Body of pancreas (tissue), 4 donors: ENCODE measurements around the gene PITPNC1.

Source experiments
- CTCF ChIP-seq, 7 experiments: fragments of 450-650 bp in 4 of 7; fragments of 200-600 bp in 3 of 7; sonication (generic) in 3 of 7; IDR thresholded peaks; one replicate each; pipeline ENCODE4 v1.5.1; 2016 to 2019; ENCODE audit warnings: antibody characterized with exemption in 7 of 7
- POLR2A ChIP-seq, 3 donors: fragments of 450-650 bp; IDR thresholded peaks; one replicate each; pipeline ENCODE4 v1.6.1; 2016; ENCODE audit warnings: antibody characterized with exemption in 3 of 3, mild to moderate bottlenecking in 2 of 3

GRCh38 chr17:67481808-67482207 is 104.7 kb downstream of the PITPNC1 start:
- TF ChIP-seq POLR2A (IDR thresholded peaks at IDR 0.05) (no peak), CTCF (IDR thresholded peaks at IDR 0.05) (no peak)
